ENCODE results near the gene ATR.

DNA sequence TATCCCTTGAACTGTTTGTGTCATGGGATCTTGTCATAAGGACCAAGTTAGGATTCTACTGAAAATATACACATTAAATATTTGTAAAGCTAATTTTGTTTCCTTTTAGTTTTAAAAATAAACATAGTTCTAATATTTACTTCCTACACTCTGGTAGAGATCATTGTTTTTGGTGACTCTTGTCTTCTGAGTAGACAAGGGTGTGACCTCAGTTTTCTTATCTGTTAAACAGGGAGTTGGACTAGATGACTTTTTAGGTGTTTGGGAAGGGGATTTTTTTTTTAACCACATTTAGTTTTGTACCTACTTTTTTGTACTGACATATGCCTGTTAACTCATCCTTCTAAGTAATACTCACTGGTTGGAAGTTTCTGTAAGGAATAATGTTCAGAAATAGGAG is 48.4 kb upstream of the ATR start:
- TF ChIP-seq CTCF (IDR thresholded peaks at IDR 0.05) (no peak), POLR2A (IDR thresholded peaks at IDR 0.05) (no peak)
